NB4 (cell line): ENCODE data around the gene EPB41L4A.
"Not testable (repeated sequence)": the region's sequence is repeated elsewhere in the genome, so short reads cannot be mapped to it uniquely, and the experiment has no call there.

Experiments
- DNase-seq: peaks from one replicate; pipeline ENCODE4 v3.0.0; 2010; ENCODE audit warnings: low read depth
- H3K4me3 ChIP-seq: one replicate; pipeline ENCODE4 v1.5.1; 2011; ENCODE audit warnings: mild to moderate bottlenecking, low read depth, low read length, moderate library complexity
- MAX ChIP-seq: IDR thresholded peaks from 2 replicates; pipeline ENCODE4 v1.6.1; 2011; ENCODE audit warnings: low read depth, low read length
- MYC ChIP-seq: IDR thresholded peaks from 2 replicates; pipeline ENCODE4 v1.6.1; 2011; ENCODE audit warnings: low read depth, low read length
- POLR2A ChIP-seq: IDR thresholded peaks from 2 replicates; pipeline ENCODE4 v1.6.1; 2011; ENCODE audit warnings: mild to moderate bottlenecking; ENCODE audit not compliant: insufficient read length; ENCODE audit errors: extremely low read depth
- TF ChIP-seq, protein P1 (sequence below): IDR thresholded peaks from one replicate; pipeline ENCODE4 v1.5.1; 2012; ENCODE audit warnings: low read depth, low read length

The EPB41L4A gene, protein sequence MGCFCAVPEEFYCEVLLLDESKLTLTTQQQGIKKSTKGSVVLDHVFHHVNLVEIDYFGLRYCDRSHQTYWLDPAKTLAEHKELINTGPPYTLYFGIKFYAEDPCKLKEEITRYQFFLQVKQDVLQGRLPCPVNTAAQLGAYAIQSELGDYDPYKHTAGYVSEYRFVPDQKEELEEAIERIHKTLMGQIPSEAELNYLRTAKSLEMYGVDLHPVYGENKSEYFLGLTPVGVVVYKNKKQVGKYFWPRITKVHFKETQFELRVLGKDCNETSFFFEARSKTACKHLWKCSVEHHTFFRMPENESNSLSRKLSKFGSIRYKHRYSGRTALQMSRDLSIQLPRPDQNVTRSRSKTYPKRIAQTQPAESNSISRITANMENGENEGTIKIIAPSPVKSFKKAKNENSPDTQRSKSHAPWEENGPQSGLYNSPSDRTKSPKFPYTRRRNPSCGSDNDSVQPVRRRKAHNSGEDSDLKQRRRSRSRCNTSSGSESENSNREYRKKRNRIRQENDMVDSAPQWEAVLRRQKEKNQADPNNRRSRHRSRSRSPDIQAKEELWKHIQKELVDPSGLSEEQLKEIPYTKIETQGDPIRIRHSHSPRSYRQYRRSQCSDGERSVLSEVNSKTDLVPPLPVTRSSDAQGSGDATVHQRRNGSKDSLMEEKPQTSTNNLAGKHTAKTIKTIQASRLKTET

GRCh38 chr5:112419164-112419985, at the start of gene EPB41L4A:
TSS of gene EPB41L4A (minus strand) at chr5:112419277. CDS start at chr5:112419039, 238 bp downstream.
- DNase-seq, result no peak
- H3K4me3 ChIP-seq, result no peak within 1 kb of the TSS
- TF ChIP-seq POLR2A (no peak), MYC (no peak), MAX (no peak)
- TF ChIP-seq, protein P1, sequence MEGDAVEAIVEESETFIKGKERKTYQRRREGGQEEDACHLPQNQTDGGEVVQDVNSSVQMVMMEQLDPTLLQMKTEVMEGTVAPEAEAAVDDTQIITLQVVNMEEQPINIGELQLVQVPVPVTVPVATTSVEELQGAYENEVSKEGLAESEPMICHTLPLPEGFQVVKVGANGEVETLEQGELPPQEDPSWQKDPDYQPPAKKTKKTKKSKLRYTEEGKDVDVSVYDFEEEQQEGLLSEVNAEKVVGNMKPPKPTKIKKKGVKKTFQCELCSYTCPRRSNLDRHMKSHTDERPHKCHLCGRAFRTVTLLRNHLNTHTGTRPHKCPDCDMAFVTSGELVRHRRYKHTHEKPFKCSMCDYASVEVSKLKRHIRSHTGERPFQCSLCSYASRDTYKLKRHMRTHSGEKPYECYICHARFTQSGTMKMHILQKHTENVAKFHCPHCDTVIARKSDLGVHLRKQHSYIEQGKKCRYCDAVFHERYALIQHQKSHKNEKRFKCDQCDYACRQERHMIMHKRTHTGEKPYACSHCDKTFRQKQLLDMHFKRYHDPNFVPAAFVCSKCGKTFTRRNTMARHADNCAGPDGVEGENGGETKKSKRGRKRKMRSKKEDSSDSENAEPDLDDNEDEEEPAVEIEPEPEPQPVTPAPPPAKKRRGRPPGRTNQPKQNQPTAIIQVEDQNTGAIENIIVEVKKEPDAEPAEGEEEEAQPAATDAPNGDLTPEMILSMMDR, result no peak

- H3K4me3 ChIP-seq, result no peak overlapping the region
- TF ChIP-seq MAX, result no peak
- TF ChIP-seq POLR2A, result no peak
- TF ChIP-seq, protein P1, result no peak
- no peak for TF ChIP-seq MYC
- no peak for DNase-seq
These were observed 48.4 kb upstream of the EPB41L4A start for GRCh38 chr5:112467485-112467884.

- not testable (repeated sequence) for DNase-seq, H3K4me3 ChIP-seq
These were observed 47.2 kb upstream of the EPB41L4A start for GRCh38 chr5:112466261-112466660.

- H3K4me3 ChIP-seq, DNase-seq: not testable (repeated sequence)
These were observed 28.2 kb upstream of the EPB41L4A start for GRCh38 chr5:112447187-112447760.

GRCh38 chr5:112445626-112446350, 26.7 kb upstream of the EPB41L4A start:
- no peak for TF ChIP-seq MAX
- TF ChIP-seq, protein P1, result no peak
- no peak for TF ChIP-seq POLR2A
- no peak for TF ChIP-seq MYC
- DNase-seq, result no peak

GRCh38 chr5:112443932-112444331, 24.9 kb upstream of the EPB41L4A start:
- not testable (repeated sequence) for DNase-seq, H3K4me3 ChIP-seq

More at GRCh38 chr5:112445626-112446350, 26.7 kb upstream of the EPB41L4A start:
- no peak overlapping the region for H3K4me3 ChIP-seq

DNA sequence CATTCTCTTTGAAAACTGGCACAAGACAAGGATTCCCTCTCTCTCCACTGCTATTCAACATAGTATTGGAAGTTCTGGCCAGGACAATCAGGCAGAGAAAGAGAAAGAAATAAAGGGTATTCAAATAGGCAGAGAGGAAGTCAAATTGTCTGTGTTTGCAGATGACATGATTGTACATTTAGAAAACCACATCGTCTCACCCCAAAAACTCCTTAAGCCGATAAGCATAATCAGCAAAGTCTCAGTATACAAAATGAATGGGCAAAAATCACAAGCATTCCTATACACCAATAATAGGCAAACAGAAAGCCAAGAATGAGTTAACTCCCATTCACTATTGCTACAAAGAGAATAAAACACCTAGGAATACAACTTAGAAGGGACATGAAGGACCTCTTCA, 21.0 kb upstream of the EPB41L4A start:
- DNase-seq, result no peak
- no peak for TF ChIP-seq MAX
- TF ChIP-seq, protein P1, result no peak
- no peak for TF ChIP-seq POLR2A
- TF ChIP-seq MYC, result no peak
- H3K4me3 ChIP-seq, result no peak overlapping the region
